A549 (cell line): Measurements from ENCODE around the gene OPA1. TPM values are rescaled to one million over a fixed set of nuclear protein-coding genes. Genes with fewer than 3 reads are reported as not detected.

Source experiments
- ATAC-seq, 2 experiments: fragments of 200-7000 bp in 1 of 2; fragments of >200 bp in 1 of 2; cut with Nextera tagmentation in 1 of 2; cut with Tn5 transposase in 1 of 2; 3 replicates each; pipeline versions ENCODE4 v1.8.0 to v1.9.1; 2018 to 2020; ENCODE audit warnings: mild to moderate bottlenecking in 1 of 2, moderate library complexity in 1 of 2
- CTCF ChIA-PET: fragments of 300-600 bp; sonication (Branson Sonifier 250); formaldehyde crosslinking; extraction: SDS; loops from one replicate; lab custom pipeline; 2021; ENCODE audit warnings: antibody characterized with exemption, inconsistent platforms; lab: Yijun Ruan, JAX
- POLR2A ChIA-PET: fragments of 350-600 bp; formaldehyde crosslinking; extraction: SDS; loops from one replicate; lab custom pipeline; 2021; ENCODE audit warnings: antibody characterized with exemption, inconsistent platforms; lab: Yijun Ruan, JAX
- DNase-seq, 2 experiments: peaks; one replicate each; pipeline versions ENCODE4 v3.0.0 to v3.0.0-alpha.2; 2011 to 2016; ENCODE audit warnings: low read depth in 1 of 2, low spot score in 1 of 2
- FAIRE-seq: peaks from 2 replicates; lab custom pipeline; 2011; peaks lifted over from hg19 to GRCh38; lab: Jason Lieb, UNC
- H3K27ac ChIP-seq, 2 experiments: fragments of >200 bp; sonication (Bioruptor Twin); formaldehyde crosslinking; 3 replicates each; pipeline ENCODE4 v1.5.1; 2016 to 2017
- H3K4me1 ChIP-seq: fragments of >200 bp; sonication (Bioruptor Twin); formaldehyde crosslinking; 3 replicates; pipeline ENCODE4 v1.6.1; 2016
- H3K4me2 ChIP-seq: fragments of >200 bp; sonication (Bioruptor Twin); formaldehyde crosslinking; 3 replicates; pipeline ENCODE4 v1.6.1; 2016
- H3K4me3 ChIP-seq: fragments of >200 bp; sonication (Bioruptor Twin); formaldehyde crosslinking; 3 replicates; pipeline ENCODE4 v1.5.1; 2016
- H3K9me3 ChIP-seq: fragments of >200 bp; sonication (Bioruptor Twin); formaldehyde crosslinking; 3 replicates; pipeline ENCODE4 v1.6.1; 2016
- BCL3 ChIP-seq: fragments of >200 bp; sonication (Bioruptor Twin); formaldehyde crosslinking; IDR thresholded peaks from 3 replicates; pipeline ENCODE4 v1.6.1; 2016
- CTCF ChIP-seq: fragments of >200 bp; sonication (Bioruptor Twin); formaldehyde crosslinking; IDR thresholded peaks from 3 replicates; pipeline ENCODE4 v1.5.1; 2016
- ELK1 ChIP-seq: fragments of 150-350 bp; IDR thresholded peaks from 2 replicates; pipeline ENCODE4 v1.6.1; 2014; ENCODE audit warnings: low read depth, mild to moderate bottlenecking, low read length
- FOSB ChIP-seq: fragments of 250-450 bp; sonication (Bioruptor Pico); IDR thresholded peaks from 2 replicates; pipeline ENCODE4 v1.5.0; 2020; ENCODE audit warnings: mild to moderate bottlenecking, moderate library complexity
- FOXS1 ChIP-seq: fragments of 250-450 bp; sonication (Bioruptor Pico); IDR thresholded peaks from 2 replicates; pipeline ENCODE4 v1.5.0; 2020; ENCODE audit warnings: mild to moderate bottlenecking, moderate library complexity
- KDM5A ChIP-seq: fragments of 200-600 bp; sonication (generic); IDR thresholded peaks from 2 replicates; pipeline ENCODE4 v1.6.1; 2016; ENCODE audit warnings: antibody characterized with exemption, mild to moderate bottlenecking
- MAX ChIP-seq: IDR thresholded peaks from 2 replicates; pipeline ENCODE4 v1.6.1; 2012
- MAZ ChIP-seq: fragments of 150-350 bp; IDR thresholded peaks from 2 replicates; pipeline ENCODE4 v1.6.1; 2014; ENCODE audit warnings: antibody characterized with exemption, low read depth, low read length, borderline replicate concordance
- NPAS2 ChIP-seq: fragments of 250-450 bp; sonication (Bioruptor Pico); IDR thresholded peaks from 2 replicates; pipeline ENCODE4 v1.8.0; 2022; ENCODE audit warnings: mild to moderate bottlenecking, moderate library complexity, borderline replicate concordance
- NR3C1 ChIP-seq: fragments of >200 bp; sonication (Bioruptor Twin); formaldehyde crosslinking; IDR thresholded peaks from 3 replicates; pipeline ENCODE4 v1.6.1; 2017
- PBX3 ChIP-seq: IDR thresholded peaks from 2 replicates; pipeline ENCODE4 v1.6.1; 2012
- POLR2A ChIP-seq: IDR thresholded peaks from 2 replicates; pipeline ENCODE4 v1.6.1; 2012; ENCODE audit warnings: mild to moderate bottlenecking, low read length
- RCOR1 ChIP-seq: fragments of 150-350 bp; IDR thresholded peaks from 2 replicates; pipeline ENCODE4 v1.6.1; 2014; ENCODE audit warnings: antibody characterized with exemption, low read length, low read depth
- REST ChIP-seq: fragments of 200-600 bp; sonication (generic); IDR thresholded peaks from 2 replicates; pipeline ENCODE4 v1.6.1; 2016; ENCODE audit warnings: antibody characterized with exemption, mild to moderate bottlenecking, moderate library complexity
- RFX5 ChIP-seq: fragments of 450-650 bp; IDR thresholded peaks from 2 replicates; pipeline ENCODE4 v1.7.1; 2014; ENCODE audit warnings: antibody characterized with exemption, mild to moderate bottlenecking, moderate library complexity
- SMC3 ChIP-seq: fragments of >200 bp; sonication (Bioruptor Twin); formaldehyde crosslinking; IDR thresholded peaks from 3 replicates; pipeline ENCODE4 v1.6.1; 2018; ENCODE audit warnings: inconsistent platforms
- SREBF2 ChIP-seq: fragments of 450-650 bp; IDR thresholded peaks from 2 replicates; pipeline ENCODE4 v1.6.1; 2014; ENCODE audit warnings: mild to moderate bottlenecking, moderate library complexity
- TP53 ChIP-seq: fragments of 250-450 bp; sonication (Bioruptor Pico); IDR thresholded peaks from 2 replicates; pipeline ENCODE4 v1.5.0; 2021; ENCODE audit warnings: mild to moderate bottlenecking, moderate library complexity
- ZC3H11A ChIP-seq: fragments of 450-650 bp; IDR thresholded peaks from 2 replicates; pipeline ENCODE4 v1.6.1; 2014; ENCODE audit warnings: antibody characterized with exemption, mild to moderate bottlenecking
- ZSCAN20 ChIP-seq: fragments of 250-450 bp; sonication (Bioruptor Pico); IDR thresholded peaks from 2 replicates; pipeline ENCODE4 v1.8.0; 2022; ENCODE audit warnings: mild to moderate bottlenecking, moderate library complexity
- WGBS: methylation state at CpG from one replicate; pipeline ENCODE4 v1.1.6; 2017; ENCODE audit errors: missing lambda C conversion rate; 5-methylcytosine and 5-hydroxymethylcytosine counted together
- polyA plus RNA-seq, 4 experiments: library from polyadenylated mRNA; depleted of rRNA in 3 of 4; stranded (reverse); fragments of >200 nt; fragmentation: RNase III in 1 of 4; extraction: RNeasy Plus Mini Kit Qiagen cat#74134 plus additional on column Dnase treatment in 1 of 4; gene quantifications; 2 replicates in 3 of 4; 3 replicates in 1 of 4; pipeline ENCODE4 v1.2.3, GENCODE V29; 2011 to 2017

Gene OPA1
- polyA plus RNA-seq, 2 of the 4 experiments (the other 2 are of a cell fraction): 31.7 to 54.4 TPM

GRCh38 chr3:193614430-193614829, 21.4 kb downstream of the OPA1 start:
- ATAC-seq: no peak
- TF ChIP-seq TP53 (CRISPR knock-in tag) (no peak), CTCF (no peak), NPAS2 (CRISPR knock-in tag) (no peak)
- TF ChIP-seq, all 56 proteins: peak for 0
- CTCF ChIA-PET: no interaction called here
- Histone ChIP-seq H3K27ac (no peak overlapping the region), H3K4me3 (no peak overlapping the region), H3K4me2 (no peak overlapping the region), H3K4me1 (no peaks in the 10 kb centered on the region), H3K9me3 (no peaks in the 10 kb centered on the region; the same call in 2 of the 3 replicates)
- POLR2A ChIA-PET: no interaction called here
- FAIRE-seq (no peak), DNase-seq (no peak)
- WGBS: 90% methylated on average over 2 of the region's 2 CpGs

GRCh38 chr3:193617628-193618027, 24.6 kb downstream of the OPA1 start:
- no peak overlapping the region for H3K27ac ChIP-seq
- FAIRE-seq (no peak), ATAC-seq (no peak), DNase-seq (no peak)
- H3K4me1 ChIP-seq: peaks cover 11% of the 10 kb centered on the region
- no peak overlapping the region for H3K4me2 ChIP-seq
- H3K4me3 ChIP-seq: no peak overlapping the region
- ChIA-PET POLR2A (no interaction called here), CTCF (no interaction called here)
- H3K9me3 ChIP-seq: no peaks in the 10 kb centered on the region
- TF ChIP-seq SMC3: no peak
- no peak for TF ChIP-seq NR3C1
- TF ChIP-seq SREBF2: no peak
- no peak for TF ChIP-seq FOXS1
- no peak for TF ChIP-seq ELK1
- TF ChIP-seq MAZ: no peak
- no peak for TF ChIP-seq BCL3
- no peak for TF ChIP-seq ZSCAN20 (CRISPR knock-in tag)
- TF ChIP-seq RFX5: no peak
- TF ChIP-seq REST: no peak
- no peak for TF ChIP-seq ZC3H11A
- no peak for TF ChIP-seq RCOR1
- no peak for TF ChIP-seq MAX
- no peak for TF ChIP-seq KDM5A
- no peak for TF ChIP-seq PBX3
- TF ChIP-seq POLR2A: no peak
- no peak for TF ChIP-seq FOSB (CRISPR knock-in tag)
- 92% methylated on average over 1 of the region's 1 CpG for WGBS
